ENCODE measurements around the gene HDGFL2. TPM values are rescaled to one million over a fixed set of nuclear protein-coding genes. Genes with fewer than 3 reads are reported as not detected.

Gene HDGFL2
- total RNA-seq, 1 donor from 2014 or later = 35.0 TPM

DNA sequence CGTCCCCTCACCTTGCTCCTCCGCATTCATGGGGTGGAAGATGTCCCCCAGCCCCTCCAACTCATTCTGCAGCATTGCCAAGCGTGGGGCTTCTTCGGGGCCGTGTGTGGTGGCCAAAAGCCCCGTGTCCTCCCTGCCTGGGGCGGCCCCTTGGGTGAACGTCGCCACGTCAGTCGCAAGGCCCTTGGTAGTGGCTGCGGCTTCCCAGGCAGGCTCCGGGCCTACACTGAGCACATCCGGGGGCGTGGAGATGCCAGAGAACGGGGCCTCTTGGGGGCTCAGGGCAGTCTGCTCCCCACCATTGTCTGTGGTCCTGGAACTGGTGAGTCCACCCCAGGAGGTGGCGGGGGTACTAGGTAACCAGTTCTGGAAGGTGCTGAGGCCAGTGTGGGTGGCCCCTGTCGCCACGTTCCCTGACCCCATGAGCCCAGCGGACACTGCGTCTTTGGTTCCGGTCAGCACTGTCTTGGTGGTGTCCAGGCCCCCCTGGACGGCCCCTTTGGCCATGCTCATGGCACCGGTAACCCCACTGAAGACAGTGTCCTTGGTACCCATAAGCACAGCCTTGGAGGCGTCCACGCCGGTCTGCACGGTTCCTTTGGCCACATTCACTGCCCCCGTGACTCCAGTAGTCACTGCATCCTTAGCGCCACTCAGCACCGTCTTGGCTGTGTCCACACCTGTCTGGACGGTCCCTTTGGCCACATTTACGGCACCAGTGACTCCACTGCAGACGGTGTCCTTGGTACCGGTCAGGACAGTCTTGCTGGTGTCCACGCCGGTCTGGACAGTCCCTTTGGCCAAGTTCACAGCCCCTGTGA lies 38.5 kb downstream of the HDGFL2 start:
- H3K36me3 ChIP-seq (ENCODE audit: control insufficient read depth, insufficient read depth, low read length) = peaks cover 1% of the 10 kb centered on the region
- no peak for FAIRE-seq
- H3K27me3 ChIP-seq (ENCODE audit: control insufficient read depth, insufficient read depth, low read length) = no peaks in the 10 kb centered on the region
- TF ChIP-seq, protein P1, sequence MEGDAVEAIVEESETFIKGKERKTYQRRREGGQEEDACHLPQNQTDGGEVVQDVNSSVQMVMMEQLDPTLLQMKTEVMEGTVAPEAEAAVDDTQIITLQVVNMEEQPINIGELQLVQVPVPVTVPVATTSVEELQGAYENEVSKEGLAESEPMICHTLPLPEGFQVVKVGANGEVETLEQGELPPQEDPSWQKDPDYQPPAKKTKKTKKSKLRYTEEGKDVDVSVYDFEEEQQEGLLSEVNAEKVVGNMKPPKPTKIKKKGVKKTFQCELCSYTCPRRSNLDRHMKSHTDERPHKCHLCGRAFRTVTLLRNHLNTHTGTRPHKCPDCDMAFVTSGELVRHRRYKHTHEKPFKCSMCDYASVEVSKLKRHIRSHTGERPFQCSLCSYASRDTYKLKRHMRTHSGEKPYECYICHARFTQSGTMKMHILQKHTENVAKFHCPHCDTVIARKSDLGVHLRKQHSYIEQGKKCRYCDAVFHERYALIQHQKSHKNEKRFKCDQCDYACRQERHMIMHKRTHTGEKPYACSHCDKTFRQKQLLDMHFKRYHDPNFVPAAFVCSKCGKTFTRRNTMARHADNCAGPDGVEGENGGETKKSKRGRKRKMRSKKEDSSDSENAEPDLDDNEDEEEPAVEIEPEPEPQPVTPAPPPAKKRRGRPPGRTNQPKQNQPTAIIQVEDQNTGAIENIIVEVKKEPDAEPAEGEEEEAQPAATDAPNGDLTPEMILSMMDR (IDR thresholded peaks at IDR 0.05; ENCODE audit: insufficient read depth, low read length, severe bottlenecking) = no peak
- DNase-seq (ENCODE audit: low read depth) = no peak
- H3K4me3 ChIP-seq (ENCODE audit: low read depth, low read length) = no peak overlapping the region

DNA sequence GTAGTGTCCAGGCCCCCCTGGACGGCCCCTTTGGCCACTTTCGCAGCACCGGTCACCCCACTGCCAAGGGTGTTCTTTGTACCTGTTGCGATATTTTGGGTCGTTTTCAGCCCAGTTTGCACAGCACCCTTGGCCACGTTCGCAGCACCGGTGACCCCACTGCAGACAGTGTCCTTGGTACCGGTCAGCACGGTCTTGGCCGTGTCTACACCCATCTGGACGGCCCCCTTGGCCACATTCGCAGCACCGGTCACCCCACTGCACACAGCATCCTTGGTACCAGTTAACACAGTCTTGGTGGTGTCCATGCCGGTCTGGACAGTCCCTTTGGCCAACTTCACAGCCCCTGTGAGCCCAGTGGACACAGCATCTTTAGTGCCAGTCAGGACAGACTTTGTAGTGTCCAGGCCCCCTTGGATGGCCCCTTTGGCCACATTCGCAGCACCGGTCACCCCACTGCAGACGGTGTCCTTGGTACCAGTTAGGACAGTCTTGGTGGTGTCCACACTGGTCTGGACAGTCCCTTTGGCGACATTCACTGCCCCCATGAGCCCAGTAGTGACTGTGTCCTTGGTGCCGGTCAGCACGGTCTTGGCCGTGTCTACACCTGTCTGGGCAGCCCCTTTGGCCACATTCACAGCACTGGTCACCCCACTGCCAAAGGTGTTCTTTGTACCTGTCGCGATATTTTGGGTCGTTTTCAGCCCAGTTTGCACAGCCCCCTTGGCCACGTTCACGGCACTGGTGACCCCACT lies 39.4 kb downstream of the HDGFL2 start:
- H3K27me3 ChIP-seq (ENCODE audit: control insufficient read depth, insufficient read depth, low read length) = no peaks in the 10 kb centered on the region
- FAIRE-seq (peak; percentile 40), DNase-seq (ENCODE audit: low read depth) (no peak)
- no peak overlapping the region for H3K4me3 ChIP-seq (ENCODE audit: low read depth, low read length)
- TF ChIP-seq, protein P1 (IDR thresholded peaks at IDR 0.05; ENCODE audit: insufficient read depth, low read length, severe bottlenecking) = no peak
- H3K36me3 ChIP-seq (ENCODE audit: control insufficient read depth, insufficient read depth, low read length) = no peaks in the 10 kb centered on the region

DNA sequence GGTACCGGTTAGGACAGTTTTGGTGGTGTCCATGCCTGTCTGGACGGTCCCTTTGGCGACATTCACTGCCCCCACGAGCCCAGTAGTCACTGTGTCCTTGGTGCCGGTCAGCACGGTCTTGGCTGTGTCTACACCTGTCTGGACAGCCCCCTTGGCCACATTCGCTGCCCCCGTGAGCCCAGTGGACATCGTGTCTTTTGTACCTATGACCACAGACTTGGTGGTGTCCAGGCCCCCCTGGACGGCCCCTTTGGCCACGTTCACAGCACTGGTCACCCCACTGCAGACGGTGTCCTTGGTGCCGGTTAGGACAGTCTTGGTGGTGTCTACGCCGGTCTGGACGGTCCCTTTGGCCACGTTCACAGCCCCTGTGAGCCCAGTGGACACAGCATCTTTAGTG lies 40.0 kb downstream of the HDGFL2 start:
- no peaks in the 10 kb centered on the region for H3K36me3 ChIP-seq (ENCODE audit: control insufficient read depth, insufficient read depth, low read length)
- H3K27me3 ChIP-seq (ENCODE audit: control insufficient read depth, insufficient read depth, low read length) = no peaks in the 10 kb centered on the region
- no peak for FAIRE-seq
- no peak overlapping the region for H3K4me3 ChIP-seq (ENCODE audit: low read depth, low read length)
- no peak for DNase-seq (ENCODE audit: low read depth)
- TF ChIP-seq, protein P1 (IDR thresholded peaks at IDR 0.05; ENCODE audit: insufficient read depth, low read length, severe bottlenecking) = no peak

DNA sequence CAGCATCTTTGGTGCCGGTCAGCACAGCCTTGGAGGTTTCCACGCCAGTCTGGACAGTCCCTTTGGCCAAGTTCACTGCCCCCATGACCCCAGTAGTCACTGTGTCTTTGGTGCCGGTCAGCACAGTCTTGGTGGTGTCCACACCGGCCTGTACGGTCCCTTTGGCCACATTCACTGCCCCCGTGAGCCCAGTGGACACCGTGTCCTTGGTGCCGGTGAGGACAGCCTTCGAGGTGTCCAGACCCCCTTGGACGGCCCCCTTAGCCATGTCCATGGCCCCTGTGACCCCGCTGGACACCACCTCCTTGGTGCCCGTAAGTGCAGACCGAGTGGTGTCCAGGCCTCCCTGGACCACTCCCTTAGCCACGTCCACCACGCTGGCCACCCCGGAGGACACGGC lies 41.2 kb downstream of the HDGFL2 start:
- Histone ChIP-seq H3K27me3 (ENCODE audit: control insufficient read depth, insufficient read depth, low read length) (no peaks in the 10 kb centered on the region), H3K4me3 (ENCODE audit: low read depth, low read length) (no peak overlapping the region), H3K36me3 (ENCODE audit: control insufficient read depth, insufficient read depth, low read length) (no peaks in the 10 kb centered on the region)
- TF ChIP-seq, protein P1 (IDR thresholded peaks at IDR 0.05; ENCODE audit: insufficient read depth, low read length, severe bottlenecking) = no peak
- FAIRE-seq (peak; percentile 79), DNase-seq (ENCODE audit: low read depth) (no peak)

DNA sequence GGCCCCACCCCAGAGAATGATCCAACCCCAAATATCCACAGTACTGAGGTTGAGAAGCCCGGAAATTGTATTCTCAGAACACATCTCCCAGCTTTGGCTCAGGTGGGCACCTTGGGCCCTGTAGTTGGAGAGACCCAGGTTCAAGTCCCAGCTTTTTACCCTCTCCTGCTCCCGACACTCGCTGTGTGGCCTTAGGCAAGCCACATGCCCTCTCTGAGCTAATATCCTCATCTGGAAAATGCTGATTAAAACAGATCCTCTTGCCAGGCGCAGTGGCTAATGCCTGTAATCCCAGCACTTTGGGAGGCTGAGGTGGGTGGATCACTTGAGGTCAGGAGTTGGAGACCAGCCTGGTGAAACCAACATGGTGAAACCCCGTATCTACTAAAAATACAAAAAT lies 43.6 kb downstream of the HDGFL2 start:
- H3K4me3 ChIP-seq (ENCODE audit: low read depth, low read length) = no peak overlapping the region
- no peaks in the 10 kb centered on the region for H3K27me3 ChIP-seq (ENCODE audit: control insufficient read depth, insufficient read depth, low read length)
- TF ChIP-seq, protein P1 (IDR thresholded peaks at IDR 0.05; ENCODE audit: insufficient read depth, low read length, severe bottlenecking) = no peak
- no peak for DNase-seq (ENCODE audit: low read depth)
- no peak for FAIRE-seq
- H3K36me3 ChIP-seq (ENCODE audit: control insufficient read depth, insufficient read depth, low read length) = no peaks in the 10 kb centered on the region
